Panc1 (cell line): ENCODE measurements around the gene CDC23. TPM values are rescaled to one million over a fixed set of nuclear protein-coding genes. Genes with fewer than 3 reads are reported as not detected.
"Not testable (repeated sequence)": the region's sequence is repeated elsewhere in the genome, so short reads cannot be mapped to it uniquely, and the experiment has no call there.

Experiments used
- ATAC-seq: fragments of 200-7000 bp; cut with Tn5 transposase; 2 replicates; pipeline ENCODE4 v1.9.1; 2020; ENCODE audit warnings: mild to moderate bottlenecking, moderate library complexity
- BruUV-seq: library from RNA; stranded (reverse); fragments of 400-500 nt; replicated peaks from 2 replicates; lab custom pipeline; 2021; lab: Mats Ljungman, UMichigan
- CTCF ChIA-PET: fragments of 300-600 bp; sonication (Branson Sonifier 250); formaldehyde crosslinking; loops from one replicate; lab custom pipeline; 2022; ENCODE audit warnings: antibody characterized with exemption; lab: Charles Lee
- POLR2A ChIA-PET: fragments of 300-600 bp; sonication (Branson Sonifier 250); formaldehyde crosslinking; loops from one replicate; lab custom pipeline; 2022; ENCODE audit warnings: antibody characterized with exemption; lab: Charles Lee
- DNase-seq: peaks from one replicate; pipeline ENCODE4 v3.0.0-alpha.2; 2010; ENCODE audit warnings: low read depth, low spot score
- H3K27ac ChIP-seq: 2 replicates; pipeline ENCODE4 v1.5.1; 2011; ENCODE audit warnings: mild to moderate bottlenecking, low read length, inconsistent platforms
- H3K27me3 ChIP-seq: fragments of 200-500 bp; sonication (Bioruptor generic); 2 replicates; pipeline ENCODE4 v1.6.0; 2014; ENCODE audit warnings: low read length, inconsistent platforms; ENCODE audit not compliant: control insufficient read depth, insufficient read depth
- H3K36me3 ChIP-seq: fragments of 200-500 bp; sonication (Bioruptor generic); 2 replicates; pipeline ENCODE4 v1.5.1; 2014; ENCODE audit warnings: inconsistent platforms, mild to moderate bottlenecking, low read length, moderate library complexity; ENCODE audit not compliant: control insufficient read depth, insufficient read depth
- H3K4me1 ChIP-seq: 2 replicates; pipeline ENCODE4 v1.5.1; 2011; ENCODE audit warnings: inconsistent platforms, mild to moderate bottlenecking, low read length, moderate library complexity; ENCODE audit not compliant: control insufficient read depth, insufficient read depth
- H3K4me3 ChIP-seq, 2 experiments: 2 replicates each; pipeline ENCODE4 v1.5.1; 2011 to 2012; ENCODE audit warnings: low read depth in 2 of 2, low read length in 2 of 2, mild to moderate bottlenecking in 2 of 2, inconsistent platforms in 1 of 2, moderate library complexity in 1 of 2
- H3K9me3 ChIP-seq: fragments of 200-500 bp; sonication (Bioruptor generic); 2 replicates; pipeline ENCODE4 v1.5.1; 2014; ENCODE audit warnings: low read depth, mild to moderate bottlenecking, inconsistent platforms, low read length, moderate library complexity; ENCODE audit not compliant: control insufficient read depth, insufficient read depth
- POLR2AphosphoS5 ChIP-seq: IDR thresholded peaks from 2 replicates; pipeline ENCODE4 v1.6.1; 2012; ENCODE audit warnings: mild to moderate bottlenecking, low read depth, low read length, moderate library complexity
- SIN3A ChIP-seq: IDR thresholded peaks from 2 replicates; pipeline ENCODE4 v1.6.1; 2012; ENCODE audit warnings: low read depth, mild to moderate bottlenecking, low read length, moderate library complexity, borderline replicate concordance; ENCODE audit not compliant: insufficient read depth
- TCF7L2 ChIP-seq: IDR thresholded peaks from 2 replicates; pipeline ENCODE4 v1.6.1; 2011; ENCODE audit warnings: mild to moderate bottlenecking, low read depth, low read length, inconsistent platforms
- in situ Hi-C: cut with HindIII; loops from 2 replicates; pipeline ENCODE4 v1.10.0; 2016; ENCODE audit warnings: low sequenced_read_pairs, low pct_unique_long_range_greater_than_20kb
- intact Hi-C: fragments of 100-400 bp; cut with micrococcal nuclease; formaldehyde crosslinking; loops from one replicate; pipeline ENCODE4 v1.10.0; 2022; ENCODE audit not compliant: unreplicated experiment
- total RNA-seq: library from RNA; stranded (reverse); gene quantifications from one replicate; pipeline ENCODE4 v1.2.1, GENCODE V29; 2021; ENCODE audit not compliant: unreplicated experiment
- TF ChIP-seq, protein P1 (sequence below): fragments of 450-650 bp; IDR thresholded peaks from 2 replicates; pipeline ENCODE4 v1.5.1; 2017; ENCODE audit warnings: mild to moderate bottlenecking
- TF ChIP-seq, protein P2 (sequence below), 2 experiments: IDR thresholded peaks; 2 replicates each; pipeline ENCODE4 v1.6.1; 2011 to 2012; ENCODE audit warnings: low read depth in 2 of 2, control low read depth in 1 of 2, low read length in 1 of 2, mild to moderate bottlenecking in 1 of 2, moderate library complexity in 1 of 2; ENCODE audit not compliant: insufficient read depth in 1 of 2

The CDC23 gene
- total RNA-seq, 1 experiment from 2014 or later, result 44.7 TPM

DNA sequence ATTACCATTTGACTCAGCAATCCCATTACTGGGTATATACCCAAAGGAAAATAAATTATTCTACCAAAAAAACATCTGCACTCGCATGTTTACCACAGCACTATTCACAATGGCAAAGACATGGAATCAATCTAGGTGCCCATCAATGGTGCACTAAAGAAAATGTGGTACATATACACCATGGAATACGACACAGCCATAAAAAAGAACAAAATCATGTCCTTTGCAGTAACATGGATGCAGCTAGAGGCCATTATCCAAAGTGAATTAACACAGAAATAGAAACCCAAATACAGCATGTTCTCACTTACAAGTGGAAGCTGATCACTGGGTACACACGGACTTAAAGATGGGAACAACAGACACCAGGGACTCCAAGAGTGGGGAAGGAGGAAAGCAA lies 2.1 kb downstream of the CDC23 start:
- ChIA-PET POLR2A (no interaction called here), CTCF (interaction anchor here (0.7 kb wide), 1 partner anchor 41 kb away, joined by 3 read pairs; no protein-coding TSS in a partner anchor)
- TF ChIP-seq, protein P1, sequence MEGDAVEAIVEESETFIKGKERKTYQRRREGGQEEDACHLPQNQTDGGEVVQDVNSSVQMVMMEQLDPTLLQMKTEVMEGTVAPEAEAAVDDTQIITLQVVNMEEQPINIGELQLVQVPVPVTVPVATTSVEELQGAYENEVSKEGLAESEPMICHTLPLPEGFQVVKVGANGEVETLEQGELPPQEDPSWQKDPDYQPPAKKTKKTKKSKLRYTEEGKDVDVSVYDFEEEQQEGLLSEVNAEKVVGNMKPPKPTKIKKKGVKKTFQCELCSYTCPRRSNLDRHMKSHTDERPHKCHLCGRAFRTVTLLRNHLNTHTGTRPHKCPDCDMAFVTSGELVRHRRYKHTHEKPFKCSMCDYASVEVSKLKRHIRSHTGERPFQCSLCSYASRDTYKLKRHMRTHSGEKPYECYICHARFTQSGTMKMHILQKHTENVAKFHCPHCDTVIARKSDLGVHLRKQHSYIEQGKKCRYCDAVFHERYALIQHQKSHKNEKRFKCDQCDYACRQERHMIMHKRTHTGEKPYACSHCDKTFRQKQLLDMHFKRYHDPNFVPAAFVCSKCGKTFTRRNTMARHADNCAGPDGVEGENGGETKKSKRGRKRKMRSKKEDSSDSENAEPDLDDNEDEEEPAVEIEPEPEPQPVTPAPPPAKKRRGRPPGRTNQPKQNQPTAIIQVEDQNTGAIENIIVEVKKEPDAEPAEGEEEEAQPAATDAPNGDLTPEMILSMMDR, result no peak
- no peak for TF ChIP-seq TCF7L2
- TF ChIP-seq SIN3A, result no peak
- no peak for TF ChIP-seq POLR2AphosphoS5
- TF ChIP-seq, protein P2, sequence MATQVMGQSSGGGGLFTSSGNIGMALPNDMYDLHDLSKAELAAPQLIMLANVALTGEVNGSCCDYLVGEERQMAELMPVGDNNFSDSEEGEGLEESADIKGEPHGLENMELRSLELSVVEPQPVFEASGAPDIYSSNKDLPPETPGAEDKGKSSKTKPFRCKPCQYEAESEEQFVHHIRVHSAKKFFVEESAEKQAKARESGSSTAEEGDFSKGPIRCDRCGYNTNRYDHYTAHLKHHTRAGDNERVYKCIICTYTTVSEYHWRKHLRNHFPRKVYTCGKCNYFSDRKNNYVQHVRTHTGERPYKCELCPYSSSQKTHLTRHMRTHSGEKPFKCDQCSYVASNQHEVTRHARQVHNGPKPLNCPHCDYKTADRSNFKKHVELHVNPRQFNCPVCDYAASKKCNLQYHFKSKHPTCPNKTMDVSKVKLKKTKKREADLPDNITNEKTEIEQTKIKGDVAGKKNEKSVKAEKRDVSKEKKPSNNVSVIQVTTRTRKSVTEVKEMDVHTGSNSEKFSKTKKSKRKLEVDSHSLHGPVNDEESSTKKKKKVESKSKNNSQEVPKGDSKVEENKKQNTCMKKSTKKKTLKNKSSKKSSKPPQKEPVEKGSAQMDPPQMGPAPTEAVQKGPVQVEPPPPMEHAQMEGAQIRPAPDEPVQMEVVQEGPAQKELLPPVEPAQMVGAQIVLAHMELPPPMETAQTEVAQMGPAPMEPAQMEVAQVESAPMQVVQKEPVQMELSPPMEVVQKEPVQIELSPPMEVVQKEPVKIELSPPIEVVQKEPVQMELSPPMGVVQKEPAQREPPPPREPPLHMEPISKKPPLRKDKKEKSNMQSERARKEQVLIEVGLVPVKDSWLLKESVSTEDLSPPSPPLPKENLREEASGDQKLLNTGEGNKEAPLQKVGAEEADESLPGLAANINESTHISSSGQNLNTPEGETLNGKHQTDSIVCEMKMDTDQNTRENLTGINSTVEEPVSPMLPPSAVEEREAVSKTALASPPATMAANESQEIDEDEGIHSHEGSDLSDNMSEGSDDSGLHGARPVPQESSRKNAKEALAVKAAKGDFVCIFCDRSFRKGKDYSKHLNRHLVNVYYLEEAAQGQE (IDR thresholded peaks at IDR 0.05; ENCODE audit: insufficient read depth in 1 of 2, low read depth in 2 of 2, low read length in 1 of 2), result no peak
- Histone ChIP-seq H3K4me3 (no peak overlapping the region), H3K27me3 (no peaks in the 10 kb centered on the region), H3K36me3 (no peaks in the 10 kb centered on the region; the same call in 1 of the 2 replicates), H3K27ac (no peak overlapping the region), H3K9me3 (no peaks in the 10 kb centered on the region), H3K4me1 (peaks cover 13% of the 10 kb centered on the region)
- ATAC-seq (no peak), DNase-seq (no peak)
- in situ Hi-C loops, result no loop called here
- BruUV-seq, result no TSS peak
- intact Hi-C loops, result no loop called here

DNA sequence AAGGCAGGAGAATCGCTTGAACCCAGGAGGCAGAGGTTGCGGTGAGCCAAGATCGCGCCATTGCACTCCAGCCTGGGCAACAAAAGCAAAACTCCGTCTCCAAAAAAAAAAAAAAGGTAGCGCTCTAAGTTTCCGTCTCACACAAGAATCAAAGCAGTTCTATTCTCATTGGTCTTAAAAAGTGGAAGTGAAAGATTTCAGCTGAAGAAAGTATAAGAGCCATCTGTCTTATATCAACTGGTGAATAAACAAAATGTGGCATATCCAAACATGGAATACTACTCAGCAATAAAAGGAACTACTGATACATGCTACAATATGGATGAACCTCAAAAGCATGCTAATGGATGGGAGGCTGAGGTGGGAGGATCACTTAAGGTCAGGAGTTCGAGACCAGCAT lies 19.3 kb downstream of the CDC23 start:
- POLR2A ChIA-PET, result interaction anchor here (0.5 kb wide), 1 partner anchor 88 kb away, joined by 3 read pairs; no protein-coding TSS in a partner anchor
- H3K36me3 ChIP-seq, DNase-seq, ATAC-seq, in situ Hi-C loops, CTCF ChIA-PET, intact Hi-C loops, H3K9me3 ChIP-seq, BruUV-seq, H3K4me1 ChIP-seq, H3K4me3 ChIP-seq, H3K27ac ChIP-seq, H3K27me3 ChIP-seq: not testable (repeated sequence)

DNA sequence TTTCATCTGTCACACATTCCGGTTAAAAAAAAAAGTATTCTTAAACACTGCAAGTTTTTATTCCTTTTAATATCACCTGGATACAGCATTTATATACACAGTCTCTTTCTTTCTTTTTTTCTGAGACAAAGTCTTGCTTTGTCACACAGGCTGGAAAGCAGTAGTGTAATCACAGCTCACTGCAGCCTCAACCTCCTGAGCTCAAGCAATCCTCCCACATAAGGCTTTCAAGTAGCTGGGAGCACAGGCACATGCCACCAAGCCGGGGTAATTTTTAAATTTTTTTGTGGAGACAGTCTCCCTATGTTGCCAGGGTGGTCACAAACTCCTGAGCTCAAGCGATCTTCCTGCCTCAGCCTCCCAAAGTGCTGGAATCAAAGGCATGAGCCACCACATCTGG lies 20.3 kb downstream of the CDC23 start:
- POLR2A ChIA-PET, result interaction anchor here (0.5 kb wide), 1 partner anchor 101 kb away, joined by 4 read pairs; no protein-coding TSS in a partner anchor
- intact Hi-C loops, result no loop called here
- BruUV-seq, result no TSS peak
- H3K27ac ChIP-seq, result no peak overlapping the region
- in situ Hi-C loops, result no loop called here
- ATAC-seq (no peak), DNase-seq (no peak)
- H3K4me3 ChIP-seq, result no peak overlapping the region
- H3K27me3 ChIP-seq, result no peaks in the 10 kb centered on the region
- CTCF ChIA-PET, result no interaction called here
- TF ChIP-seq, protein P1, result no peak
- TF ChIP-seq, protein P2 (IDR thresholded peaks at IDR 0.05; ENCODE audit: insufficient read depth in 1 of 2, low read depth in 2 of 2, low read length in 1 of 2), result no peak
- TF ChIP-seq SIN3A (no peak), TCF7L2 (no peak), POLR2AphosphoS5 (no peak)
- peaks cover 14% of the 10 kb centered on the region for H3K36me3 ChIP-seq
- no peaks in the 10 kb centered on the region for H3K4me1 ChIP-seq
- no peaks in the 10 kb centered on the region for H3K9me3 ChIP-seq
